Activated naive CD8-positive, alpha-beta T cell (primary cell): ENCODE measurements around the gene ZNF563.
A peak's percentile ranks its signal among the peaks of the same experiment; 100 is the strongest.
"Not testable (repeated sequence)": the region's sequence is repeated elsewhere in the genome, so short reads cannot be mapped to it uniquely, and the experiment has no call there.

Experiments used
- H3K27ac Mint-ChIP-seq: one replicate; pipeline ENCODE4 v1.8.0; 2021; ENCODE audit warnings: mixed read lengths
- H3K27me3 Mint-ChIP-seq: one replicate; pipeline ENCODE4 v1.8.0; 2021; ENCODE audit warnings: mixed read lengths
- H3K36me3 Mint-ChIP-seq: one replicate; pipeline ENCODE4 v1.8.0; 2021; ENCODE audit warnings: mixed read lengths
- H3K4me1 Mint-ChIP-seq: one replicate; pipeline ENCODE4 v1.8.0; 2021; ENCODE audit warnings: low read depth, mixed read lengths
- H3K4me3 Mint-ChIP-seq: one replicate; pipeline ENCODE4 v1.8.0; 2021; ENCODE audit warnings: mild to moderate bottlenecking, mixed read lengths
- H3K9me3 Mint-ChIP-seq: one replicate; pipeline ENCODE4 v1.8.0; 2021; ENCODE audit warnings: low read depth, mixed read lengths

The ZNF563 gene

GRCh38 chr19:12333162-12334159 is at the start of gene ZNF563:
Gene ZNF563, minus strand, starts transcription at chr19:12333633. Its CDS starts 151 bp downstream, at chr19:12333482.
- peak within 1 kb of the TSS; percentile 95 for H3K4me3 Mint-ChIP-seq
- no peaks in the 10 kb centered on the region for H3K9me3 Mint-ChIP-seq
- H3K36me3 Mint-ChIP-seq: peaks cover 2% of the 10 kb centered on the region
- peaks cover 43% of the 10 kb centered on the region for H3K4me1 Mint-ChIP-seq
- no peaks in the 10 kb centered on the region for H3K27me3 Mint-ChIP-seq
- peak within 1 kb of the TSS; percentile 96 for H3K27ac Mint-ChIP-seq

GRCh38 chr19:12380444-12380737 is 47.0 kb upstream of the ZNF563 start:
- Mint-ChIP-seq H3K4me1 (no peaks in the 10 kb centered on the region), H3K36me3 (peaks cover 45% of the 10 kb centered on the region), H3K4me3 (no peak overlapping the region), H3K27ac (no peak overlapping the region), H3K9me3 (peaks cover 28% of the 10 kb centered on the region), H3K27me3 (no peaks in the 10 kb centered on the region)

- peaks cover 30% of the 10 kb centered on the region for H3K9me3 Mint-ChIP-seq
- no peaks in the 10 kb centered on the region for H3K4me1 Mint-ChIP-seq
- no peak overlapping the region for H3K27ac Mint-ChIP-seq
- H3K36me3 Mint-ChIP-seq: peaks cover 46% of the 10 kb centered on the region
- no peak overlapping the region for H3K4me3 Mint-ChIP-seq
- H3K27me3 Mint-ChIP-seq: no peaks in the 10 kb centered on the region
Measured at GRCh38 chr19:12379732-12380443, 46.5 kb upstream of the ZNF563 start.

- no peak overlapping the region for H3K4me3 Mint-ChIP-seq
- peaks cover 24% of the 10 kb centered on the region for H3K36me3 Mint-ChIP-seq
- no peaks in the 10 kb centered on the region for H3K4me1 Mint-ChIP-seq
- peaks cover 19% of the 10 kb centered on the region for H3K9me3 Mint-ChIP-seq
- H3K27me3 Mint-ChIP-seq: no peaks in the 10 kb centered on the region
- no peak overlapping the region for H3K27ac Mint-ChIP-seq
Measured at GRCh38 chr19:12374026-12374425, 40.6 kb upstream of the ZNF563 start.

GRCh38 chr19:12365236-12366162 is 32.1 kb upstream of the ZNF563 start, which contains the start of gene ZNF442:
Gene ZNF442, minus strand, starts transcription at chr19:12365683. Its CDS starts 2,052 bp downstream, at chr19:12363631.
- Mint-ChIP-seq H3K9me3 (no peaks in the 10 kb centered on the region), H3K4me3 (peak within 1 kb of the TSS; percentile 97), H3K4me1 (peaks cover 19% of the 10 kb centered on the region), H3K27me3 (no peaks in the 10 kb centered on the region), H3K36me3 (peaks cover 2% of the 10 kb centered on the region), H3K27ac (peak within 1 kb of the TSS; percentile 70)

- Mint-ChIP-seq H3K4me1 (peaks cover 19% of the 10 kb centered on the region), H3K9me3 (no peaks in the 10 kb centered on the region), H3K4me3 (peak overlapping the region; percentile 97), H3K27me3 (no peaks in the 10 kb centered on the region), H3K27ac (no peak overlapping the region), H3K36me3 (peaks cover 2% of the 10 kb centered on the region)
Measured at GRCh38 chr19:12364391-12365235, 31.2 kb upstream of the ZNF563 start.

- not testable (repeated sequence) for H3K27me3 Mint-ChIP-seq, H3K4me3 Mint-ChIP-seq, H3K9me3 Mint-ChIP-seq, H3K27ac Mint-ChIP-seq, H3K36me3 Mint-ChIP-seq
- peaks cover 19% of the 10 kb centered on the region for H3K4me1 Mint-ChIP-seq
Measured at GRCh38 chr19:12362236-12362635, 28.8 kb upstream of the ZNF563 start.

- H3K9me3 Mint-ChIP-seq: peaks cover 38% of the 10 kb centered on the region
- peaks cover 47% of the 10 kb centered on the region for H3K36me3 Mint-ChIP-seq
- H3K4me1 Mint-ChIP-seq: no peaks in the 10 kb centered on the region
Measured at GRCh38 chr19:12353375-12353774, 19.9 kb upstream of the ZNF563 start.

GRCh38 chr19:12350890-12351197 is 17.4 kb upstream of the ZNF563 start:
- Mint-ChIP-seq H3K9me3 (peaks cover 35% of the 10 kb centered on the region), H3K27ac (no peak overlapping the region), H3K4me1 (no peaks in the 10 kb centered on the region), H3K4me3 (no peak overlapping the region), H3K27me3 (no peaks in the 10 kb centered on the region), H3K36me3 (peaks cover 44% of the 10 kb centered on the region)

More at GRCh38 chr19:12353375-12353774, 19.9 kb upstream of the ZNF563 start:
- Mint-ChIP-seq H3K27me3 (no peaks in the 10 kb centered on the region), H3K4me3 (no peak overlapping the region), H3K27ac (no peak overlapping the region)

GRCh38 chr19:12350185-12350889 is 16.9 kb upstream of the ZNF563 start:
- Mint-ChIP-seq H3K27me3 (no peaks in the 10 kb centered on the region), H3K4me3 (no peak overlapping the region), H3K4me1 (no peaks in the 10 kb centered on the region), H3K27ac (no peak overlapping the region), H3K9me3 (peaks cover 35% of the 10 kb centered on the region), H3K36me3 (peaks cover 44% of the 10 kb centered on the region)

GRCh38 chr19:12346896-12347295 is 13.5 kb upstream of the ZNF563 start:
- Mint-ChIP-seq H3K27ac (no peak overlapping the region), H3K4me3 (no peak overlapping the region), H3K27me3 (no peaks in the 10 kb centered on the region), H3K9me3 (peaks cover 20% of the 10 kb centered on the region), H3K4me1 (no peaks in the 10 kb centered on the region), H3K36me3 (peaks cover 26% of the 10 kb centered on the region)

GRCh38 chr19:12345197-12345596 is 11.8 kb upstream of the ZNF563 start:
- Mint-ChIP-seq H3K36me3 (peaks cover 20% of the 10 kb centered on the region), H3K9me3 (peaks cover 17% of the 10 kb centered on the region), H3K27me3 (no peaks in the 10 kb centered on the region), H3K4me1 (no peaks in the 10 kb centered on the region), H3K4me3 (no peak overlapping the region), H3K27ac (no peak overlapping the region)

- Mint-ChIP-seq H3K9me3 (no peaks in the 10 kb centered on the region), H3K27me3 (no peaks in the 10 kb centered on the region), H3K36me3 (peaks cover 7% of the 10 kb centered on the region), H3K27ac (peak overlapping the region; percentile 89), H3K4me3 (peak overlapping the region; percentile 95), H3K4me1 (peaks cover 57% of the 10 kb centered on the region)
Measured at GRCh38 chr19:12331211-12331941, 2.1 kb downstream of the ZNF563 start.
